HepG2 (cell line): ENCODE data around the gene ANKRD2. TPM values are rescaled to one million over a fixed set of nuclear protein-coding genes. Genes with fewer than 3 reads are reported as not detected.
A peak's percentile ranks its signal among the peaks of the same experiment; 100 is the strongest.

Experiments used
- CBX1 ChIP-seq: IDR thresholded peaks from one replicate; pipeline ENCODE4 v1.6.1; 2016; ENCODE audit warnings: antibody characterized with exemption, low read depth
- CHD2 ChIP-seq: IDR thresholded peaks from 2 replicates; pipeline ENCODE4 v1.6.1; 2011; ENCODE audit warnings: low read depth, low read length, improper control_type of control experiment
- FOXC1 ChIP-seq: sonication (generic); formaldehyde crosslinking; IDR thresholded peaks from 2 replicates; pipeline ENCODE4 v1.8.0; 2022; ENCODE audit warnings: mild to moderate bottlenecking, missing genetic modification reagents, borderline replicate concordance
- GATA4 ChIP-seq: sonication (generic); IDR thresholded peaks from 2 replicates; pipeline ENCODE4 v1.6.1; 2016; ENCODE audit warnings: antibody characterized with exemption, low read depth, borderline replicate concordance
- GLI4 ChIP-seq: sonication (generic); formaldehyde crosslinking; IDR thresholded peaks from 2 replicates; pipeline ENCODE4 v1.5.1; 2020; ENCODE audit warnings: missing genetic modification reagents, mild to moderate bottlenecking, moderate library complexity, borderline replicate concordance
- GPN1 ChIP-seq: sonication (generic); formaldehyde crosslinking; IDR thresholded peaks from 2 replicates; pipeline ENCODE4 v1.5.1; 2020; ENCODE audit warnings: missing genetic modification reagents, borderline replicate concordance
- IRF2 ChIP-seq: IDR thresholded peaks from 2 replicates; pipeline ENCODE4 v1.6.1; 2018; ENCODE audit warnings: missing genetic modification reagents, missing compliant biosample characterization
- MED8 ChIP-seq: sonication (generic); formaldehyde crosslinking; IDR thresholded peaks from 2 replicates; pipeline ENCODE4 v1.8.1; 2023; ENCODE audit warnings: mild to moderate bottlenecking, missing genetic modification reagents; ENCODE audit not compliant: insufficient replicate concordance
- MIER3 ChIP-seq: IDR thresholded peaks from 2 replicates; pipeline ENCODE4 v1.6.1; 2016; ENCODE audit warnings: missing compliant biosample characterization, borderline replicate concordance
- NCOA1 ChIP-seq: sonication (generic); formaldehyde crosslinking; IDR thresholded peaks from 2 replicates; pipeline ENCODE4 v1.9.0; 2021; ENCODE audit warnings: missing genetic modification reagents
- POLR2G ChIP-seq: fragments of 200-400 bp; formaldehyde crosslinking; IDR thresholded peaks from 2 replicates; pipeline ENCODE4 v1.6.1; 2018; ENCODE audit warnings: mild to moderate bottlenecking, low read depth, low read length, moderate library complexity
- SNAI1 ChIP-seq: sonication (generic); formaldehyde crosslinking; IDR thresholded peaks from 2 replicates; pipeline ENCODE4 v1.5.0; 2020; ENCODE audit warnings: mild to moderate bottlenecking, missing genetic modification reagents, borderline replicate concordance
- SRSF4 ChIP-seq: fragments of 200-400 bp; formaldehyde crosslinking; IDR thresholded peaks from one replicate; pipeline ENCODE4 v1.6.1; 2018; ENCODE audit warnings: mild to moderate bottlenecking, low read depth, low read length, moderate library complexity; ENCODE audit not compliant: poor library complexity, severe bottlenecking
- TEAD2 ChIP-seq: sonication (generic); formaldehyde crosslinking; IDR thresholded peaks from 2 replicates; pipeline ENCODE4 v1.9.0; 2021; ENCODE audit warnings: missing genetic modification reagents
- THYN1 ChIP-seq: sonication (generic); formaldehyde crosslinking; IDR thresholded peaks from 2 replicates; pipeline ENCODE4 v1.8.1; 2023; ENCODE audit warnings: low read depth, mild to moderate bottlenecking, moderate library complexity, missing genetic modification reagents, borderline replicate concordance
- TP53 ChIP-seq: sonication (generic); formaldehyde crosslinking; conservative IDR thresholded peaks from 2 replicates; pipeline ENCODE4 v1.4.0; 2020; ENCODE audit warnings: missing genetic modification reagents
- ZBTB33 ChIP-seq: sonication (generic); formaldehyde crosslinking; IDR thresholded peaks from 2 replicates; pipeline ENCODE4 v1.4.0; 2020; ENCODE audit warnings: missing genetic modification reagents
- ZNF296 ChIP-seq: sonication (generic); formaldehyde crosslinking; conservative IDR thresholded peaks from 2 replicates; pipeline ENCODE4 v1.5.0; 2020; ENCODE audit warnings: mild to moderate bottlenecking, missing genetic modification reagents
- ZNF816 ChIP-seq: sonication (generic); formaldehyde crosslinking; IDR thresholded peaks from 2 replicates; pipeline ENCODE4 v1.8.0; 2022; ENCODE audit warnings: missing genetic modification reagents, mild to moderate bottlenecking, borderline replicate concordance
- ZSCAN12 ChIP-seq: sonication (generic); formaldehyde crosslinking; IDR thresholded peaks from 2 replicates; pipeline ENCODE4 v1.9.0; 2021; ENCODE audit warnings: mild to moderate bottlenecking, missing genetic modification reagents
- polyA plus RNA-seq, 8 experiments: library from polyadenylated mRNA; depleted of rRNA in 3 of 8; stranded (reverse) in 7 of 8; unstranded in 1 of 8; fragments of >200 nt; fragmentation: Illumina TruSeq in 4 of 8; extraction: Trizol in 4 of 8; gene quantifications; 2 replicates each; pipeline versions ENCODE4 v1.2.1 to v1.2.3, GENCODE V29; 2011 to 2016; ENCODE audit warnings: low read depth in 4 of 8, missing spikeins in 1 of 8, mixed read lengths in 1 of 8; ENCODE audit not compliant: insufficient read depth in 1 of 8
- total RNA-seq, 5 experiments: library from RNA; depleted of rRNA; stranded (reverse); fragments of >200 nt; fragmentation: Illumina TruSeq; extraction: Trizol; gene quantifications; 2 replicates each; pipeline ENCODE4 v1.2.3, GENCODE V29; 2016; ENCODE audit warnings: low read depth in 1 of 5
- TF ChIP-seq, protein P1 (sequence below), 2 experiments: sonication (generic) in 1 of 2; formaldehyde crosslinking in 1 of 2; IDR thresholded peaks; 2 replicates each; pipeline versions ENCODE4 v1.5.1 to v1.6.1; 2011 to 2020; ENCODE audit warnings: borderline replicate concordance in 1 of 2, low read depth in 1 of 2, low read length in 1 of 2, mild to moderate bottlenecking in 1 of 2, missing genetic modification reagents in 1 of 2, moderate library complexity in 1 of 2
- TF ChIP-seq, protein P2 (sequence below): sonication (generic); formaldehyde crosslinking; IDR thresholded peaks from 2 replicates; pipeline ENCODE4 v1.4.0; 2020; ENCODE audit warnings: missing genetic modification reagents

Gene ANKRD2
- total and polyA plus RNA-seq, 2 of the 13 experiments (the other 11 are each of a cell fraction or from before 2014, with no cell fraction given), result not detected

GRCh38 chr10:97584060-97584797 lies 11.7 kb downstream of the ANKRD2 start, which contains the start of gene HOGA1 (continued):
- TF ChIP-seq, protein P1, sequence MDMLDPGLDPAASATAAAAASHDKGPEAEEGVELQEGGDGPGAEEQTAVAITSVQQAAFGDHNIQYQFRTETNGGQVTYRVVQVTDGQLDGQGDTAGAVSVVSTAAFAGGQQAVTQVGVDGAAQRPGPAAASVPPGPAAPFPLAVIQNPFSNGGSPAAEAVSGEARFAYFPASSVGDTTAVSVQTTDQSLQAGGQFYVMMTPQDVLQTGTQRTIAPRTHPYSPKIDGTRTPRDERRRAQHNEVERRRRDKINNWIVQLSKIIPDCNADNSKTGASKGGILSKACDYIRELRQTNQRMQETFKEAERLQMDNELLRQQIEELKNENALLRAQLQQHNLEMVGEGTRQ (IDR thresholded peaks at IDR 0.05; ENCODE audit: low read depth, low read length), result peak; percentile 86
- TF ChIP-seq, protein P1 (CRISPR knock-in tag; IDR thresholded peaks at IDR 0.05; ENCODE audit: borderline replicate concordance), result peak; percentile 92; the same call in 1 of the 2 replicates
- TF ChIP-seq ZNF296 (CRISPR knock-in tag), result no peak
- TF ChIP-seq ZBTB33, result no peak
- no peak for TF ChIP-seq GPN1 (CRISPR knock-in tag)
- no peak for TF ChIP-seq SRSF4
- 0 out of 2 replicates have a peak, but pooled peaks have one; percentile 34 for TF ChIP-seq IRF2 (CRISPR knock-in tag)
- TF ChIP-seq GLI4 (CRISPR knock-in tag), result no peak
- TF ChIP-seq FOXC1 (CRISPR knock-in tag), result no peak
- TF ChIP-seq MED8 (CRISPR knock-in tag), result no peak
- no peak for TF ChIP-seq CHD2
- TF ChIP-seq ZNF816, result no peak
- TF ChIP-seq NCOA1 (CRISPR knock-in tag), result no peak
- TF ChIP-seq TEAD2 (CRISPR knock-in tag), result no peak
- TF ChIP-seq POLR2G, result peak; percentile 58; the same call in 1 of the 2 replicates
- TF ChIP-seq SNAI1 (CRISPR knock-in tag), result no peak
- TF ChIP-seq MIER3 (CRISPR knock-in tag), result no peak; the same call in 1 of the 2 replicates
- TF ChIP-seq ZSCAN12, result no peak
- TF ChIP-seq THYN1 (CRISPR knock-in tag), result no peak
- 0 out of 2 replicates have a peak, but pooled peaks have one; percentile 19 for TF ChIP-seq GATA4
- no peak for TF ChIP-seq CBX1
- TF ChIP-seq, protein P2, sequence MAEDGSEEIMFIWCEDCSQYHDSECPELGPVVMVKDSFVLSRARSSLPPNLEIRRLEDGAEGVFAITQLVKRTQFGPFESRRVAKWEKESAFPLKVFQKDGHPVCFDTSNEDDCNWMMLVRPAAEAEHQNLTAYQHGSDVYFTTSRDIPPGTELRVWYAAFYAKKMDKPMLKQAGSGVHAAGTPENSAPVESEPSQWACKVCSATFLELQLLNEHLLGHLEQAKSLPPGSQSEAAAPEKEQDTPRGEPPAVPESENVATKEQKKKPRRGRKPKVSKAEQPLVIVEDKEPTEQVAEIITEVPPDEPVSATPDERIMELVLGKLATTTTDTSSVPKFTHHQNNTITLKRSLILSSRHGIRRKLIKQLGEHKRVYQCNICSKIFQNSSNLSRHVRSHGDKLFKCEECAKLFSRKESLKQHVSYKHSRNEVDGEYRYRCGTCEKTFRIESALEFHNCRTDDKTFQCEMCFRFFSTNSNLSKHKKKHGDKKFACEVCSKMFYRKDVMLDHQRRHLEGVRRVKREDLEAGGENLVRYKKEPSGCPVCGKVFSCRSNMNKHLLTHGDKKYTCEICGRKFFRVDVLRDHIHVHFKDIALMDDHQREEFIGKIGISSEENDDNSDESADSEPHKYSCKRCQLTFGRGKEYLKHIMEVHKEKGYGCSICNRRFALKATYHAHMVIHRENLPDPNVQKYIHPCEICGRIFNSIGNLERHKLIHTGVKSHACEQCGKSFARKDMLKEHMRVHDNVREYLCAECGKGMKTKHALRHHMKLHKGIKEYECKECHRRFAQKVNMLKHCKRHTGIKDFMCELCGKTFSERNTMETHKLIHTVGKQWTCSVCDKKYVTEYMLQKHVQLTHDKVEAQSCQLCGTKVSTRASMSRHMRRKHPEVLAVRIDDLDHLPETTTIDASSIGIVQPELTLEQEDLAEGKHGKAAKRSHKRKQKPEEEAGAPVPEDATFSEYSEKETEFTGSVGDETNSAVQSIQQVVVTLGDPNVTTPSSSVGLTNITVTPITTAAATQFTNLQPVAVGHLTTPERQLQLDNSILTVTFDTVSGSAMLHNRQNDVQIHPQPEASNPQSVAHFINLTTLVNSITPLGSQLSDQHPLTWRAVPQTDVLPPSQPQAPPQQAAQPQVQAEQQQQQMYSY, result no peak
- TF ChIP-seq TP53 (CRISPR knock-in tag), result no peak
